CD4-positive, alpha-beta T cell treated with Interleukin-2 at 100 ng/mL for 4 hours (primary cell): ENCODE measurements around the gene CD63.

Experiments used
- DNase-seq: peaks from one replicate; pipeline ENCODE4 v3.0.0-alpha.2; 2020; ENCODE audit warnings: low spot score

Gene CD63

GRCh38 chr12:55720894-55721444, 7.8 kb downstream of the CD63 start:
- DNase-seq, result peak; percentile 18

GRCh38 chr12:55720071-55720564, 8.7 kb downstream of the CD63 start, which contains the start of gene RDH5:
Gene RDH5, plus strand, starts transcription at chr12:55720393. Its CDS starts 792 bp downstream, at chr12:55721185.
- DNase-seq, result no peak

DNA sequence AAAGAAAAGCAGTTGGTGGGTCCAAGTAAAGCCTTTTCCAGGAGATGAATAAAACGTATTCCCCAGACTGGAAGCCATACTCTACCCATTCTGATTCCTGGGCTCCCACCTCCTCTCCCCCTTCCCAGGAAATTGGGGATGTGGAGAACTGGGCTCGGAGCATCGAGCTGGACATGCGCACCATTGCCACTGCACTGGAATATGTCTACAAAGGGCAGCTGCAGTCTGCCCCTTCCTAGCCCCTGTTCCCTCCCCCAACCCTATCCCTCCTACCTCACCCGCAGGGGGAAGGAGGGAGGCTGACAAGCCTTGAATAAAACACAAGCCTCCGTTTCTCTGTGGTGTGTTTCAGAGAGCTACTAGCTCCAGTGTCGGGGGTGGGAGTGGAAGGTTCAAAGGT, 9.4 kb downstream of the CD63 start:
- DNase-seq, result no peak

DNA sequence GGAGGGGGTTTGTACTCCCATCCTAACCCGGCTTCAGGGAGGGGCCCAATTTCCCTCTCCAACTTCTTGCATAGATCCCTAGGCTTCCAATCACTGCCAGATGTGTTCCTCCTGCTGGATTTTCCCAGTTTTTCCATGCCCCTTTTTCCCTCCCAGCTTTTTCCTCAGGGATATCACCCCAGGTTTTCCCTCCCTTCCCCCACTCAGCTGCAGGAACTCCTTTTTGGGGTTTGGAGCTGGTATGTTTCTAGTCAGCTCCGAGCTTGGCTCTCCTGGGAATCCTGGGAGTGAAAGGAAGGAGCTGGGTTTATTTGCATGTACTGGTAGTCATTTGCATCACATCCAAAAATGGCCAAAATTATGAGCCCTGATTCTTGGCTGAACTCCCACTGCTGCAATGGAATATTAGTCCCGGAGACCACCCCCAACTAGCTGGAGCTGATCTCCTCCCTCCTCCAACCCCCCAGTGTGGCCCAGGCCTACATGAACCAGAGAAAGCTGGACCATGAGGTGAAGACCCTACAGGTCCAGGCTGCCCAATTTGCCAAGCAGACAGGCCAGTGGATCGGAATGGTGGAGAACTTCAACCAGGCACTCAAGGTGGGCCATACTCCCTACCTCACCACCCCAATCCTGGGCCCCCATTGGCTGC, 10.1 kb downstream of the CD63 start:
- no peak for DNase-seq

DNA sequence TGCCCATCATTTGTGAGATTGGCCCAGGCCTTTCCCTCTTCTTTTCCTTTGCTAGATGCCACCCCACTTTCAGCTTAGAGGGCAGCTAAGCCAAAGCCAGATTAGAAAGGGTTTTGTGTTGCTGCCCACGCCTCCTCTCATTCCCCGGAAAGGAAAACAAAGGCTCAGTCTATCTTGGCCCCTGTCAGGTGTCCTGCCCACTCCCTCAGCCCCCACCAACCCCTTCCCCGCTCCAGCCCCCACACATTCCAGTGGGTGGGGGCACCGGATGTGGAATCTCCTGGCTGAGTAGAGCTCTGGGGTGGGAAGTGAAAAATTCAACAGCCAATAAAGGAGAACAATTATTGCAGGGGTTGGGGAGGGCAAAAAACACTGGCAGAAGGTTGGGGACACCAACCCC, 10.8 kb downstream of the CD63 start:
- no peak for DNase-seq

- peak; percentile 30 for DNase-seq
Observed at GRCh38 chr12:55717011-55718007, 11.5 kb downstream of the CD63 start.

GRCh38 chr12:55716582-55716957, 12.2 kb downstream of the CD63 start:
- DNase-seq, result no peak

- DNase-seq, result peak; percentile 89
Observed at GRCh38 chr12:55715833-55716581, 12.8 kb downstream of the CD63 start, which contains the start of gene BLOC1S1. Gene BLOC1S1, plus strand, starts transcription at chr12:55716046. Its CDS starts 6 bp downstream, at chr12:55716052.

GRCh38 chr12:55715169-55715764, 13.5 kb downstream of the CD63 start:
- DNase-seq, result no peak

DNA sequence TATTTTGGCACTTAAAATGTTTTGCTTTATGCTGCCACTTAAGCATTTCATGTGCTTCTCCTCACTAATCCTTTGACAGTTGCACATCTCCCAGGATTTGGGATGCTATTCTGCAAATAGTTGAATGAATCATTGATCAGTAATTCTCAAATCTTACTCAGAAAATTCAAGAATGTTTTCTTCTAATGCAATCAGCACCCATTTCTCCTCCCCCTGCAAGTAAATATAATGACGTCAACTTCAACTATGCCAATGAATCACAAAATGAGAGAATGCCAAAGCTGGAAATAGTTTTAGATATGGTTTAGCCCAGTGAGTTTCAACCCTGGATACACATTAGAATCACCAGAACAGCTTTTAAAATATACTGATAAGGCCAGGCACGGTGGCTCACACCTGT, 15.1 kb downstream of the CD63 start:
- DNase-seq, result no peak

GRCh38 chr12:55712700-55713415, 16.0 kb downstream of the CD63 start:
- no peak for DNase-seq

DNA sequence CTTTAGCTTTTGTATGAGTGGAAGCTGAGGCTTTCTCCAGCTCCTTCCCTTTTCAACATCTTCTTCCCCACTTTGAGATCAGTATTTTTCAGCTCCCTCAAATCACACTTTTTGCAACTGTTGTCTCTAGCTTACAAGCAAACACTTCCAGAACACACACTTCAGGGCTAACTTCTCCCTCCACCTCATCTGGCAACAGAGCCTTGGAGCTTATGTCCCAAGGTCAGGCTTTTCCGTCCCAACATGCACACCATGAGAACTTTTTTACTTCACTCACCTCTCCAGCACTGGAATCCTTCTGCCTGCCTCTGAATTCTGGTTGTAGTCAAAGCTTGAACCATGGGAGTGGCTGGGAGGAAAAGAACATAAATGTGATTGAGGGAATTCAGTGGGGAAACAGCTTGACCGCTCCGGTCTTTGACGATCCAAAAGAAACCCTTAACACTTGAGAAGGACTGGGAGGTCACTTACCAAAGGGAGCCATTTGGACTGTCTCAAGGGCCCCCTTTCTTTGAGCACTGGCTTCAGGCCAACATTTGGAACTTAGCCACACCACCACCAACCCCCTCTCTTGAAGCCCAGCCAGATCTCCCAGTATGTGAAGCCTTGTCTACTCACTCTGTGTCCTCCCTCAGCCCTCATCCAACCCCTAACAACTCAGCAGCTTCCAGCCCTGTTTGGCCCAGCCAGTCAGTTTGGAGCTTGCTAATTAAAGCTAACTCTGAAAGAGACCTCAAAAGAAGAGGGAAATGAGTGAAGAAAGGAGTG, 16.8 kb downstream of the CD63 start:
- DNase-seq, result no peak

DNA sequence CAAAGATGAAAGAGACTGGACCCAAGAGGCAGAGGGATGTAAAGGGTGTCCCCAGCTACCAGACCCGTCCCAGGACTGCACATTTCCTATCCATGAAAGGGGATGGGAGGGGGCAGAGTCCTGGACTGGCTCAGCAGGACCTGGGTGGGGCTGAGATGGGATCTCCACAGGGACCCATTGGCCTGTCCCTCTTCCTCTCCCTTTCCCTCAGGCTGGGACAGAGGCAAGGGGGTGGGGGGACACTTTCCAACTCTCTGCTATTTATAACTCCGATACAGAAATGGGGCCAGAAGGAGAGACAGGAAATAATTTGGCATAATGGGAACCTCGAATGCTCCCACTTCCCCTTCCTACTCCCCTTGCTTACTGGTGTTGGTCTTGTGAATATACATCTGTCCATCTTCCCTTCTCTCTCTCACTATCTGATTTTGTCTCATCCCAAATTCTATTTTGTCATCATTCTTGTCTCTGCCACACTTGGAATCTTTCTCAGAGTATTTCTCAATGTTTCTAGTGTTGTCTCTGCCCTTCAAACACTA, 20.0 kb downstream of the CD63 start:
- no peak for DNase-seq

DNA sequence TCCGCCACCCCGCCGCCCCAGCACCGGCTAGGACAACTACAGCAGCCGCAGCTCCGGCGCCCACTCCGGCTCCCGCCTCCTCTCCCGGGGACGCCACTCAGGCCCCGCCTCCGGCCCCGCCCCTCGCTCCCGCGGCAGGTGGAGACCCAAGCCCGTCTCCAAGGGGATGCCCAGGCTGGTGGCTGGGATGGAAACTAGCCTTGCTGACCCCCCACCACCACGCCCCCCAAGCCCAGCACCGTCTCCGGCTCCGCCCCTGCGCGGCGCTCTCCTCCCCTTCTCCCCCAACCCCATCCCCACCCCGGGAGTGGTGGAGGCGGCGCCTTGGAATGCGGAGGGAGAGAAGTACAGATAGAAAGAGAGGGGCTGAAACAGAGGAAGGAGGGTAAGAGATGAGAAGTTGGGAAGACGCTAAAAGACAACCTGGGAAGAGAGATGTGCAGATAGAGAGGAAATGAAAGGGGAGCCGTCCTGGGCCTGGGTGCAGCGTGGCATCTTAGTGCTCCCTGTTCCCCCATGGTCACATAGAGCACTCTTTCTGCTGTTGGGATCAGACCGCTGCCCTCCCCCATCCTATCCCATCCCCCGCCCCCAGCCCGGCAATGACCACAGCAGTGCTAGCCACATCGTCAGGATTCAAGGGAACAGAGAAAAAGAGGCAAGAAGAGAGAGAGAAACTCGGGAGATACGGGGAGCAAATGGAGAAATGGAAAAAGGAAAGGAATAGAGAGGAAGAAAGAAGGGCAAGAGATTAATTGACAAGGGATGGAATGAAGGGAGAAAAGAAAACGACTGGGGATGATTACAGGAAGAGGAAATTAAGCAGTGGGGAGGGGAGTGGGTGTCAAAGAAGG, 20.7 kb downstream of the CD63 start, which contains the start of gene ITGA7:
ITGA7 (minus strand) TSS at position 64 of the 854 bp plus-strand sequence. CDS start 222 bp downstream, outside the sequence.
- DNase-seq, result peak; percentile 37

DNA sequence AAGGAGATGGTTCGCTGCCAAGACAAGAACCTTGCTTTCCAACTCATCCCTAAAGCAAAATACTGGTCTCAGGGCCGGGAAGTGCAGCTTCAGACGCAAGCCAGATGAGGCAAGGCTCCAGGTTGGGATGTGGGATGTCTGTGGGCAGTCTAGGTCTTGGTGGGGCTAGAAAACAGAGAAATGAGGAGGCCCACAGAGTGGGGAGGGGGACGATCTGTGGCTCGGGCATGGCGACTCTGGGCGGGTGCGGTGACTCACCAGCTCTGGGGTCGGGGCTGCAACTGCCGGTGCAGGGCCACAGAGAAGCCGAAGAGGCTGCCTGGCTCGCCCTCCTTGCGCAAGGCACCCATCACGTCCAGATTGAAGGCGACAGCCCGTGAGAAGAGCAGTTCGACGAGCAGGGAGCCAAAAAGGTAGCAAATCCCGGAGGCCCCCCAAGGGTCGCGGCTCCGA, 21.6 kb downstream of the CD63 start:
- DNase-seq, result no peak

DNA sequence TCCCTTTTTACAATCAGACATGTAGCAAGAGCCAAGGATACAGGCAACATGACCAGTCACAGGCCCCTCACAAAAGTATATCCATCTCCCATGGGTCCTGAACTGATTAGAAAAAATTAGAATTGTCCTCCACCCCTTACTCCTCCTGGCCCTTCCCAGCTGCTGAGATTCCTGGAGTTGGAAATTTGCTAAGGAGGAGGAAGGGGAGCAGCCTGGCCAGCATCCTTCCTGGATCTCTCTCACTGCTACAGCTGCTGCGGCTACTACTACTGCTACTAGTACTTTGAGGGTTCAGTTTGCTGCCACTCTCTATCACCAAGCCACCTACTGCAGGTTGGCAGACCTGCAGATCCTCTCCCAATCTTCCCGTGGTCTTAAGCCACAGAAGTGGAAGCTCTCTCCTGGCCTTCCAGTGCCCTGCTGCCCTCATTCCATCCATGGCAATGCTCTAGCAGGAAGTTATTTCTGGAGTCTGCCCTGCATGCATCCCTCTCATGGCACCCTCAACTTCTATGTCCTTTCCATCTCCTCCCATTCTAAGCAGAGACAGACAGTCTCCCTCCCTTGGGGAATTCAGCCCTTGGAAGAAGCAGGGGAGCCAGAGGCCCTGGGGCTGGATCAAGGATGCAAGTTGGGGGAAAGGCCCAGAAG, 22.1 kb downstream of the CD63 start:
- no peak for DNase-seq

DNA sequence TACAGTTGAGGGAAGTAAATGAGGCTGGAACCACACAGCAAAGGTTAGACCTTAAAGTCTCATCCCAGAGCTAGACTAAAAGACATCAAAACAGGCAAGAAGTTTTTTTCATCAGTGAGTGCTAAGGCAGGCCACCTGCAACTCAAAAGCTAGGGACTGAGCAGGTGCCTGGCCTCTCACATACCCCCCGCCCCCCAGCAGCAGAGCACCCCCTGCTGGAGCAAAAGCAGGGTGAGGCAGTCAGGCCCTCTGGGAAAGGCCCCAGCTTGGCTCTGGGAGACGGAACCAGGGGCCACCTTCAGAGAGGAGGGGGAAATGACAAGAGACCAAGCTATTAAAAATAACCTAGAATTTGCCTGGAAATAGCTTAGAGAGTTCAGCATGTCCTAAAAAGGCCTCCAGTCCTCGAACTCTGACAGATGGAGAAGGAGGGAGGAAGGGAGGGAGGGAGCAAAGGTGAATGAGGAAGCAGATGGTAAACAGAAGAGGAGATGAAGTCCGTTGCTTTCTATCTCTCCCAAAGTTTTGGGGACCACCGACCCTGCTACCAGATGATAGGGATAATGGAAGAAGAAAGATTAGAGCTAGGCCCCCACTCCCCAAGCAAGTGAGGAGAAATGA, 22.9 kb downstream of the CD63 start:
- DNase-seq, result no peak
